GDM1 (cell line): ENCODE measurements around the gene CCDC182.
A peak's percentile ranks its signal among the peaks of the same experiment; 100 is the strongest.

Source experiments
- DNase-seq: peaks from one replicate; lab custom pipeline; 2025; lab: John Stamatoyannopoulos, UW

The CCDC182 gene

GRCh38 chr17:57745242-57745641, at the start of gene CCDC182:
CCDC182 (minus strand) TSS chr17:57745299; CDS start chr17:57745272, 27 bp downstream.
- DNase-seq: no peak

- DNase-seq: no peak
Measured at GRCh38 chr17:57794841-57795240, 49.7 kb upstream of the CCDC182 start.

GRCh38 chr17:57788725-57789124, 43.6 kb upstream of the CCDC182 start:
- DNase-seq: no peak

GRCh38 chr17:57785022-57785421, 39.9 kb upstream of the CCDC182 start:
- no peak for DNase-seq

GRCh38 chr17:57784226-57784895, 39.3 kb upstream of the CCDC182 start:
- DNase-seq: no peak

- DNase-seq: peak; percentile 83
Measured at GRCh38 chr17:57783338-57783742, 38.2 kb upstream of the CCDC182 start.

- no peak for DNase-seq
Measured at GRCh38 chr17:57782647-57783337, 37.7 kb upstream of the CCDC182 start.

GRCh38 chr17:57782062-57782490, 37.0 kb upstream of the CCDC182 start:
- peak; percentile 14 for DNase-seq

- DNase-seq: no peak
Measured at GRCh38 chr17:57781386-57782061, 36.4 kb upstream of the CCDC182 start.

- DNase-seq: no peak
Measured at GRCh38 chr17:57779706-57780105, 34.6 kb upstream of the CCDC182 start.

GRCh38 chr17:57778306-57778705, 33.2 kb upstream of the CCDC182 start:
- DNase-seq: no peak

- no peak for DNase-seq
Measured at GRCh38 chr17:57776366-57776765, 31.3 kb upstream of the CCDC182 start.

- DNase-seq: no peak
Measured at GRCh38 chr17:57774872-57775271, 29.8 kb upstream of the CCDC182 start.

- no peak for DNase-seq
Measured at GRCh38 chr17:57773557-57773956, 28.5 kb upstream of the CCDC182 start.

GRCh38 chr17:57772774-57773173, 27.7 kb upstream of the CCDC182 start:
- peak; percentile 27 for DNase-seq

GRCh38 chr17:57767561-57767960, 22.5 kb upstream of the CCDC182 start:
- no peak for DNase-seq

- DNase-seq: no peak
Measured at GRCh38 chr17:57766318-57766943, 21.3 kb upstream of the CCDC182 start.

GRCh38 chr17:57762452-57763395, 17.6 kb upstream of the CCDC182 start:
- no peak for DNase-seq

- no peak for DNase-seq
Measured at GRCh38 chr17:57761887-57762286, 16.8 kb upstream of the CCDC182 start.

- no peak for DNase-seq
Measured at GRCh38 chr17:57760046-57760445, 14.9 kb upstream of the CCDC182 start.

- DNase-seq: no peak
Measured at GRCh38 chr17:57758654-57759053, 13.6 kb upstream of the CCDC182 start.
